ENCODE measurements around the gene SPACA4. TPM values are rescaled to one million over a fixed set of nuclear protein-coding genes. Genes with fewer than 3 reads are reported as not detected.

The SPACA4 gene
- total RNA-seq, 1 experiment from 2014 or later, result not detected

- no peak overlapping the region; a peak in 1 of 7 replicates for H3K27ac Mint-ChIP-seq
- H3K79me1 ChIP-seq (ENCODE audit: insufficient read depth, low read depth, low read length, poor library complexity, severe bottlenecking), result no peaks in the 10 kb centered on the region
- H3K27ac ChIP-seq (ENCODE audit: insufficient read length, low read depth, low read length), result no peak overlapping the region
- H3K4ac ChIP-seq (ENCODE audit: low read depth, low read length), result no peak overlapping the region
- H2BK15ac ChIP-seq (ENCODE audit: low read depth, low read length), result no peak overlapping the region
- H3K4me3 Mint-ChIP-seq, result no peak overlapping the region
- no peak overlapping the region for H3K18ac ChIP-seq (ENCODE audit: insufficient read length, low read depth, low read length)
- peaks cover 0 to 6% of the 10 kb centered on the region in 2 experiments; a peak in 1 of 4 replicates for H3K4me1 Mint-ChIP-seq
- no peak overlapping the region for H4K91ac ChIP-seq (ENCODE audit: insufficient read length, low read depth, low read length)
- no CpG with 5 or more reads among the region's 9 CpGs for WGBS (ENCODE audit: extremely low coverage, insufficient read length, low lambda C conversion rate)
- H2BK120ac ChIP-seq (ENCODE audit: low read depth, low read length, poor library complexity, severe bottlenecking), result no peak overlapping the region
- no peak overlapping the region for H3K4me2 ChIP-seq (ENCODE audit: insufficient read depth, insufficient read length, low read length)
- TF ChIP-seq, protein P1, sequence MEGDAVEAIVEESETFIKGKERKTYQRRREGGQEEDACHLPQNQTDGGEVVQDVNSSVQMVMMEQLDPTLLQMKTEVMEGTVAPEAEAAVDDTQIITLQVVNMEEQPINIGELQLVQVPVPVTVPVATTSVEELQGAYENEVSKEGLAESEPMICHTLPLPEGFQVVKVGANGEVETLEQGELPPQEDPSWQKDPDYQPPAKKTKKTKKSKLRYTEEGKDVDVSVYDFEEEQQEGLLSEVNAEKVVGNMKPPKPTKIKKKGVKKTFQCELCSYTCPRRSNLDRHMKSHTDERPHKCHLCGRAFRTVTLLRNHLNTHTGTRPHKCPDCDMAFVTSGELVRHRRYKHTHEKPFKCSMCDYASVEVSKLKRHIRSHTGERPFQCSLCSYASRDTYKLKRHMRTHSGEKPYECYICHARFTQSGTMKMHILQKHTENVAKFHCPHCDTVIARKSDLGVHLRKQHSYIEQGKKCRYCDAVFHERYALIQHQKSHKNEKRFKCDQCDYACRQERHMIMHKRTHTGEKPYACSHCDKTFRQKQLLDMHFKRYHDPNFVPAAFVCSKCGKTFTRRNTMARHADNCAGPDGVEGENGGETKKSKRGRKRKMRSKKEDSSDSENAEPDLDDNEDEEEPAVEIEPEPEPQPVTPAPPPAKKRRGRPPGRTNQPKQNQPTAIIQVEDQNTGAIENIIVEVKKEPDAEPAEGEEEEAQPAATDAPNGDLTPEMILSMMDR (conservative IDR thresholded peaks at IDR 0.05), result no peak
- H3K9me3 Mint-ChIP-seq, result no peaks in the 10 kb centered on the region
- no peak overlapping the region for H2AFZ ChIP-seq (ENCODE audit: low read length)
- H3K27me3 ChIP-seq (ENCODE audit: insufficient read depth, low read length), result no peaks in the 10 kb centered on the region
- H4K8ac ChIP-seq (replicated peaks; ENCODE audit: insufficient read length, low read depth, low read length), result no peak overlapping the region
- H3K79me2 ChIP-seq (ENCODE audit: insufficient read depth, low read length), result no peaks in the 10 kb centered on the region
- no peak for DNase-seq
- H2BK12ac ChIP-seq (ENCODE audit: insufficient read length, low read depth, low read length), result no peak overlapping the region
- no peaks in the 10 kb centered on the region for H3K23me2 ChIP-seq (ENCODE audit: insufficient read length, low read depth, low read length, poor library complexity, severe bottlenecking)
- H2AK5ac ChIP-seq (ENCODE audit: insufficient read length, low read length), result no peak overlapping the region
- H3K23ac ChIP-seq (ENCODE audit: insufficient read length, low read depth, low read length), result no peak overlapping the region
- no peak overlapping the region for H3K14ac ChIP-seq (ENCODE audit: insufficient read depth, low read length)
- H3K9me3 ChIP-seq (ENCODE audit: control insufficient read depth, low read depth, low read length), result no peaks in the 10 kb centered on the region
- no peaks in the 10 kb centered on the region for H3K4me1 ChIP-seq (ENCODE audit: insufficient read depth, low read length)
- H2BK5ac ChIP-seq (ENCODE audit: insufficient read length, low read length), result no peak overlapping the region
- H3K36me3 Mint-ChIP-seq (ENCODE audit: insufficient read depth in 1 of 3, low read depth in 3 of 3), result peaks cover 0 to 2% (median 0%) of the 10 kb centered on the region in 3 experiments; a peak in 1 of 7 replicates
- no peak overlapping the region for H4K5ac ChIP-seq (ENCODE audit: insufficient read length, low read depth, low read length)
- no peaks in the 10 kb centered on the region for H3K27me3 Mint-ChIP-seq (ENCODE audit: low read depth)
- H3K56ac ChIP-seq (ENCODE audit: insufficient read length, low read depth, low read length), result no peak overlapping the region
- H4K20me1 ChIP-seq (ENCODE audit: control insufficient read depth, insufficient read depth, insufficient read length), result no peaks in the 10 kb centered on the region
- no peak overlapping the region for H3T11ph ChIP-seq (ENCODE audit: low read length)
- no peak overlapping the region for H2BK20ac ChIP-seq (ENCODE audit: low read depth, low read length, poor library complexity, severe bottlenecking)
- H3K9ac ChIP-seq (ENCODE audit: extremely low read depth, insufficient read length, low read length), result no peak overlapping the region
These were observed 2.7 kb upstream of the SPACA4 start for GRCh38 chr19:48603850-48604249.
